DMS114 treated with DMSO at 0.1 percent for 48 hours (cell line): ENCODE measurements around the gene B4GALT5.
"Not testable (repeated sequence)": the region's sequence is repeated elsewhere in the genome, so short reads cannot be mapped to it uniquely, and the experiment has no call there.

ENCODE experiments used
- DNase-seq: peaks from one replicate; lab custom pipeline; 2025; ENCODE audit not compliant: unreplicated experiment; lab: John Stamatoyannopoulos, UW

The B4GALT5 gene

DNA sequence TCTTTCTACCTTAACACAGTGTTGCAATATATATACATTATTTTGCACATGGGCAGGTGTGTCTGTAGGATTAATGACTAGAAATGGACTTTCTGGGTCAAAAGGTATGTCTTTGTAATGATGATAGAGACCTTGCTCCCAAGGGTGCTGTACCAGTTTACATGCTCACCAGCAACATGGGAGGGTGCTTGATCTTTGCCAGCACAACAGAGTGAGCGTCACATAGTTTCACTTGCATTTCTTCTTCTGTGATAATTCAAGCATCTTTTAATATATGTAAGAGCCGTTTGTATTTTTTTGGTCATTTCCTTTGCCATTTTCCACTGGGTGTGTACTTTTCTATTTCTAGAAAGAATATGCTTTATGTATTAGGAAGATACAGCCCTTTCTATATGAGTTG is 23.6 kb upstream of the B4GALT5 start:
- DNase-seq = no peak

DNA sequence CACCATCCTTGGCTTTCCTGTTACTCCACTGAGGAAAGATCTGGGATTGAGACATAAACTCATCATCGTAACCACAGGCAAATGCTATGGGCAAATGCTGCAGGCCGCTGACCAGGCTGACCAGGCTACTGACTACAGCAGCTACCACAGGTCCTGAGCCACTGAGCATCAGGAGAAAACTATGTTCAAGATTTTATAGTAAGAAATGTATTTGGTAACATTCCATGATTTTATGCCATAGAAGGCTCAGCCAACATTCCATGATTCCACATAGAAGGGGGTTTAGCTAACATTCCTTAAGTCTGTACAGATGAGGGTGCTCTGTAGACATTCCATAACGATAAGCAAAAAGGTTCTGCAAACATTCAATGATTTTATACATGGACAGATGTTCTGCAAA is 16.1 kb upstream of the B4GALT5 start:
- no peak for DNase-seq

DNA sequence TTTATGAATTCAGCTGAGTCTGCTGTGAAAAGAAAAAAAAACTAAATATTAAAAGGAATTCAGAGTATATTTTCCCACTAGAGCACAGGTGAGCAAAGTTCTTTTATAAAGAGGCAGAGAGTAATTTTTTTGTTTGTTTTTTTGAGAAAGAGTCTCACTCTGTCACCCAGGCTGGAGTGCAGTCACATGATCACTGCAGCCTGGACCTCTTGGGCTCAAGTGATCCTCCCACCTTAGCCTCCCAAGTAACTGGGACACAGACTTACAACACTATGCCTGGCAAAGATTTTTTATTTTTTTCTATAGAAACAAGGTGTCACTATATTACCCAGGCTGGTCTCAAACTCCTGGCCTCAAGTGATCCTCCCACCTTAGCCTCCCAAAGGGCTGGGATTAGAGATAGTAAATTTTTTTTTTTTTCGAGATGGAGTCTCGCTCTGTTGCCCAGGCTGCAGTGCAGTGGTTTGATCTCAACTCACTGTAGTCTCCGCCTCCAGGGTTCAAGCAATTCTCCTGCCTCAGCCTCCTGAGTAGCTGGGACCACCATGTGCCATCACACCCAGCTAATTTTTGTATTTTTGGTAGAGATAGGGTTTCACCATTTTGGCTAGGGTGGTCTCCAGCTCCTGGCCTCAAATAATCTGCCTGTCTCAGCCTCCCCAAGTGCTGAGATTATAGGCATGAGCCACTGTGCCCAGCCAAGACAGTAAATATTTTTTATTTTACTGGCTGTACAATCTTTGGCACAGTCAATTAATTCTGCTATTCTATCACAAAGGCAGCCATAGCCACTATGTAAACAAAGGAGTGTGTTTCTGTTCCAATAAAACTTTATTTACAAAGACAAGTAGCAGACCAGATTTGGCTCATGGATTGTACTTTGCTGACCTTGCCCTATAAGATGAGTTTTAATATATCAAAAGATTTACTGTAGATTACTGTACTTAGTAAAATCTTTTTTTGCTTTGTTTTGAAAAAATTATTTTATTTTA is 14.5 kb upstream of the B4GALT5 start:
- no peak for DNase-seq

DNA sequence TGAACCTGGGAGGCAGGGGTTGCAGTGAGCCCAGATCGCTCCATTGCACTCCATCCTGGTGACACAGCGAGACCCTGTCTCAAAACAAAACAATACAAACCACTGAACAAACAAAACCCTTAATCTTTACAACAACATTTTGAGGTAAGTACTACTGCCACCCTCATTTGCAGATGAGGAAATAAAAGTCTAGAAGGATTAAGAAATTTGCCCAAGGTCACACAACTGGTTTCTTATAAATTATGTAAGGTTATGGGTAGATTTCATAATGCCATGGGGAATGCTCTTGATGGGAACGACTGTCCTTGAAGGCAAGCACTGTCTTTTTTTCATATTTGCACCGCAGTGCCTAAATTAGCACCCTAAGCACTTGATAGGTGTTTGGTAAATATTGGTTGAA is 13.8 kb upstream of the B4GALT5 start:
- no peak for DNase-seq

DNA sequence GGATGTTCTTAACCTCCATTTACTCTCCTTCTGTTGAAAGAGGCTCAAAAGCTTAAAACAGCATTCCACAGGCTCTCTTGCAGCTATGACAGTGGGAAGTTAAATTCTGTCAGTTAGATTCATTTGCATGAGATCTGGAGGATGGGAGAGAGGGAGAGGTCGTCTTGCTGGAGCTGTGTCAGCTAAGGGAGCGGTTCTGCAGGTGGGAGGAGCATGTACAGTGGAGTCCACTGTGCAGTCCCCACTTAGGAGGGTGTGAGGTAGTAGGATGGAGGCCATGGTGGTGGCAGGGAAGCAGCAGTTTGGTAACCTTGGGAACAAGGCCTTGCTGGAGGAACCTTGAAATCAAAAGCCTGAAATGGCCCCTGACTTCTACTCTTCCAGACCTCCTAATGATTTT is 12.0 kb upstream of the B4GALT5 start:
- DNase-seq = no peak

DNA sequence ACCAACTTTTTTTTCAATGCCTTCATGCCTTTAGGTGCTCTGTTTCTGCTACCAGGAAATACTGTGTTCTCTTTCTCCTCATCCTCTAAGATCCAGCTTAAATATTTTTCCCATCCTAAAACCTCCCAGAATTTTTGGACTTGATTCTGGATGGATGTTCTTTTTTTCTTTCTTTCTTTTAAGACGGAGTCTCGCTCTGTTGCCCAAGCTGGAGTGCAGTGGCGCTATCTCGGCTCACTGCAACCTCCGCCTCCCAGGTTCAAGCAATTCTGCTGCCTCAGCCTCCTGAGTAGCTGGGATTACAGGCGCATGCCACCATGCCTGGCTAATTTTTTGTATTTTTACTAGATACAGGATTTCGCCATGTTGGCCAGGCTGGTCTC is 11.5 kb upstream of the B4GALT5 start:
- not testable (repeated sequence) for DNase-seq

DNA sequence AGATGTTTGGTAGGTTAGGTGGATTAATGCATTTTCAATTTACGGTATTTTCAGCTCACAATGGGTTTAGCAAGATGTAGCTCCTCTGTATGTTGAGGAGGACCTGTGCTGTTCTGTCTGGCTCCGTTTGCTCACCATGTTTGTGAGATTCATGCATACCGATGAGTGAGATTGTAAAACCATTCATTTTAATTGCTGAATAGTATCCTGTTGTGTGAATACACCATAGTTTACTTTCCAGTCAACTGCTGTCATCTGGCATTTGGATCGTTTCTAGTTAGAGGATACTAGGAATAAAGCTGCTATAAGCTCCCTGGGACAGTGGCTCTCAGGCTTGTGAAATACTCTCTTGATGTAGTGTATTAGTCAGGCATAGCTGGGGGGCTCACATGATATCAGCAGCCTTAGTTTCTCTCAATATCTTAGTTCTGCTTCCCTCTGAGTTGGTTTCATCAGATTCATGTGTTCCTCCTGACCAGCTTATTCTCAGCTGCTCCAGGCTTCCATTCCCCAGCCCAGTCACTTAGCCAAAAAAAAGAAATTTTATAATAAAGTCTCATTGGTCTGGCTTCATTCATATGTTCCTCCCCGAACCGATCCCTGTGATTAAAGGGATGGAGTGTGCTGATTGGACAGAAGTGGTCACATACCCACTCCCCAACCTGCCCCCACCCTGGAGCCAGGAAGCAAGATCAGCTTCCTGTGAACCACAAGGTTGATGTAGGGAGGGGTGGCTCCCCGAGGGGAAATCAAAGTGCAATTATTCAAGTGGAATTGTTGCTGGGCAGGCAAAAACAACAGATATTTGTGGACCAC is 10.9 kb upstream of the B4GALT5 start:
- no peak for DNase-seq

DNA sequence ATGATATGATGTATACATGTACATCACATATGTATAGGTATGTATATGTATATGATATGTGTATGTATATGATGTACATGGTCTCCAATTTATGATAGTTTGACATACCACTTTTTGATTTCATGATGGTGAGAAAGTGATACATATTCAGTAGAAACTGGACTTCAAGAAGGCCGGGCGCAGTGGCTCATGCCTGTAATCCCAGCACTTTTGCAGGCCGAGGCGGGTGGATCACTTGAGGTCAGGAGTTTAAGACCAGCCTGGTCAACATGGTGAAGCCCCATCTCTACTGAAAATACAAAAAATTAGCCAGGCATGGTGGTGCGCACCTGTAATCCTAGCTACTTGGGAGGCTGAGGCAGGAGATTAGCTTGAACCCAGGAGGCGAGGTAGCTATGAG is 10.1 kb upstream of the B4GALT5 start:
- not testable (repeated sequence) for DNase-seq

DNA sequence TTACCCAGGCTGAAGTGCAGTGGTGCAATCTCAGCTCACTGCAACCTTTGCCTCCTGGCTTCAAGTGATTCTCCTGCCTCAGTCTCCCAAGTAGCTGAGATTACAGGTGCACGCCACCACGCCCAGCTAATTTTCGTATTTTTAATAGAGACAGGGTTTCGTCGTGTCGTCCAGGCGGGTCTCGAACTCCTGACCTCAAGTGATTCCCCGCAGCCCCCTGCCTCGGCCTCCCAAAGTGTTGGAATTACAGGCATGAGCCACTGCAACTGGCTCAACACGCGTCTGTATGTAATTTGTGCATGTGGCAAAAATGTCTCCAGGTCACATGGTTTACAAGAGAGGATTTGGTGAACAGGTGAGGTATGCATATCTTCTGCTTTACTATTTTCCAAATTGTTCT is 7.6 kb upstream of the B4GALT5 start:
- DNase-seq = not testable (repeated sequence)

DNA sequence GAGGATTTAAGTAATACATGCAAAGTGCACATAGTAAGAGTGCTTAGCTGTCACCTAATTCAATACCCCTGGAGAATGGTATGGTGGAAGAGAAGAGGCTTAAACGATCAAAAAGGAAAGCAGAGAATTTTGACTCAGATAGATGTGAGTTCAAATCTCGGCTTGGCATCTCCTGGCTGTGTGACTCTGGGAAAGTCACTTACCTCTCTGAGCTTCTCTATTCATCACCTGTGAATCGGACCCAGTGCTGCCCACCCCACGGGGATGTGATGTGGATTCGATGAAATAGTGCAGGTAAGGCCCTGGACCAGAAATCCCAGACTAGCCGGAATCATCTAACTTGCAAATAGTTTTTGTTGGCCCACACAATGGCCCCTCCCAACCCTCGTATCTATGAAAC is 1.8 kb upstream of the B4GALT5 start:
- DNase-seq = no peak

DNA sequence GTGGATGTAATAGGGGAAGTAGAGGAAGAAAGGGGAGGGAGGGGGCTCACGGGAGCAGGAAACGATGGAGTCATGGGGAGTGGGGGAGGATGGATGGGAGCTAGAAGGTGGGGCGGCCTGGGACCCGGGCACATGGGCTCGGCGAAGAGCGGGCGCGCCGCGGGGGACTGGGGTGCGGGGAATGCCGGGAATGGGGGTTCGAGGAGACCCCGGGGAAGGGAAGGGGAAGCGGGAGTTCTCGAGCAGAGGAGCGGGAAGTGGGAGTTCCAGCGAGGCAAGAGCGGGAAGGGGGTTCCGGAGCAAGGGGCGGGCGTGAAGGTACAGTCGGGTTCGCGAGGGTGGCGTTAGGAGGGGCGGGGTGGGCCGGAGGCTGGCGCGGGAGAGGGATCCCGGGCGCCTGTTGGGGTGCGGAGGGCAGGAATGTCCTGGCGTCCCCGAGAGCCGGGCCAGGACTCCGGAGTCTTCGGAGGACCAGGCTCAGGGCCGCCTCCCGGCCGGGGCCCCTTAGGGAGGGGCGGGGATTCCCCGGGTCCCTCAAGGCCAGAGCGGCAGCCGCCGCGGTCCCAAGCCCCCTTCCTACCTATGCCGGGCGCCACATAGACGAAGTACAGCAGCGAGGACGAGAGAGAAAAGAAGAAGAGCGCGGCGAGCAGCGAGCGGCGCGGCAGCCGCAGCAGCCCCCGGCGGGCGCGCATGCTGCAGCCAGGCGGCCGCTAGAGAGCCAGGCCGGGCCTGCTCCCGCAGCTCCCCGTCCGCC is 504 bp downstream of the B4GALT5 start:
- DNase-seq = no peak

DNA sequence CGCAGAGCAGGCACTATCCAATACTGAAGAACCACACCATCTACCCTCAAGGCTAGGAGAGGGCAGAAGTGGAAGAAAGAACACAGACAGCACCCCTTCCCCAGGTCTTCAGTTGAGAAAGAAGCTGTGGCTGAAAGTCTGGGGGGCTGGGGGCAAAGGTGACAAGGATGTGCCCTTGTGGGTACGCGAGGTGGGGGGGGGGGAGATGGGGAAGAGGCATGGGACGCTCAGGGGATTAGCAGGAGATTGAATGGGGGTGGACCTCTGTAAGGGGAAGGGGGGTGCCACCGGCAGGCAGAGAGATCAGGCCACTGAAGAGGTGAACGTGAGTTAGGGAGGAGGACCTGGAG is 1.1 kb downstream of the B4GALT5 start:
- no peak for DNase-seq

DNA sequence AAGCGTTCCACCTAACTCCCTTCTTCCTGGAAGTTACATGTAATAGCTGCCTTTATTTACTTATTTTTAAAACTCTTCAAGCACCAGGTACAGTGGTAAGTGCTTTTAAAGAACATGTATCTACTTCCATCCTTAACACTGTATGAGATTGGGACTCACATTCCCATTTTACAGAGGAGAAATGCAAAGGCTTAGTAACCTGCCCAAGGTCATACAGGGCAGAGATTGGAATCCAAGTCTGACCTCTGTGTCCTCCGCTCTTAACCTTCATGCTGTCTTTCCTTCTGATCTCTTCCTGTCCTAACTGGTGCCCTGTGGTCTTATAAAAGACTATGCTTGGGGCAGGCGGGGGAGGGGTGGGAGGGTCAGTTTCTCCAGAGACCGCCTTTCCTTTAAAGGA is 1.6 kb downstream of the B4GALT5 start:
- DNase-seq = no peak

DNA sequence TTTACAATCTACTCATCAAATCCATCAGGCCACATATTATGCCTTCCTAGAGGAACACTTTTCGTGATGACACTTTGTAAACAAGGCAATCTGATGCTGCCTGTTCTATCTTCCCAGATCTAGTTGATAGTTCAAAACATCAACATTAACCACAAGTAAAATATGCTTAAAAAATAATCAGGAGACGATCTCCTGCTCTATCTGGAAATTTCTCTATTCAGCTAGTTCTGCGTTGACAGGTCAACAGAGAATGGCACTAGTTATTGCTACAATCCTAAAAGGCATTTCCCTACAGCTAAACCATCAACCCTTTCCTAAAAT is 2.1 kb downstream of the B4GALT5 start:
- DNase-seq = no peak

DNA sequence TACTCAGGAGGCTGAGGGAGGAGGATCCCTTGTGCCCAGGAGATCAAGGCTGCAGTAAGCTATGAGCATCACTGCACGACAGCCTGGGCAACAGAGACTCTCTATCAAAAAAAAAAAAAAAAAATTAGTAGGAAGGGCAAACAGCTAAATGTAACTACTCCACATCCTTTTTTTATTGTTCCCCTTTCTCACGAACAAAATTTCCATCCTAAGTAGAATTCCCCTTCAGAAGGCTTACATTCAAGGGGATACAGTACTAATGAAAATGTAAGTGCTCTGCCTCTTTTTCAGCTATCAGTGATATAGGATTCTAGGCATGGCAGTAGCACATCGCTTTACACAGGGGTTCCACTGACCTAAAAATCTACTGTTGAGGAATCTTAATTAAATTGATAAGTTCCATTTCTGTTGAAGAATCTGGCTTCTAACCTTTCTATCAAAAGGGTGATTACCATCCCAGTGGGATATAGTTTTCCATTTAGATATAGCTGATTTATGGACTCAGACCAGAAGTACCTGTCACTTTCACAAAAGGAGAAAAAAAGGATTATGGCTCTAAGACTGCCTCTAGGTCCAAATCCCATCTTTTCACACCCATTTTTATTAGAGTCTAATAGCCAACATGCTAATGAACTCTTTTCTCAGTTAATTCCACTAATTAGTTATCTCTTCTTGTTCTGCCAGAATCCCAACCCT is 2.6 kb downstream of the B4GALT5 start:
- DNase-seq = no peak

DNA sequence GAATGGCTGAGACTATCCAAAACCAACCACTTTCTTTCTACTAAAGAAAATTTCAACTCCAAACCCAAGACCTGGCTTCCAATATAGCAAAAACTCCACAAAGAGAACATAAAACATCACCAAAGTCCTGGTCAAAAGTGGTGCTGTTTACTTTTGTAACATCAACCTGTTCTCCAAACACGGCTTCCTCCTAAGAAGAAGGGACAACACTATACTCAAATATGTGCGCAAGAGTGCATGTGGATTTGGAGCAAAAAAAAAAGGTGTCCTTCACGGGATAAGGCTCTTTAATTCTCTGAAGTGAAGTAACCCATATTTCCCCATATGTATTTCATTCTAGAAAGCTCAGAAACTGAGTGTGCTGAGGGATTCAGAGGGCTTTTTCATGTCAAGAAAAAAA is 6.6 kb downstream of the B4GALT5 start:
- no peak for DNase-seq

DNA sequence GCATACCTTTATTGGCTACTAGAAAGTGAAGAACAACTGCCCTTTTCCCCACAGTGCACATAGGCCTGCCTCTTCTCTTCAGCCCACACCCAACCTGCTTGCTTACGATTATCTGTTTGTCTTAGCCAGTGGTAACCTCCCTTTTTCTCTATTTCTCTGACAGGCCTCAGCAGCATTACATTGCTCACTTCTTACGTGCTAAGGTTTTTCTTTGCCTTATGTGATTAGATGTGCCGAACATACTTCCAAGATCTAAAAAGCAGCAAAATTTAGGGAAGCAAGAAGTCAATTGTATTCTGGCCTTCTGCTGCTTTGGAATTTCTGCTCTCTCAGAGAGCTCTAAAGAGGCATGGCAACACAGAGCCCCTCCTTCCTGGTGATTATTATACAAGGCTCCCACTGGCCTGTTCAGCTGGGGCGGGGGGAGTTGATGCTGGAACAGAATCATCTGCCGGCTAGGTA is 7.0 kb downstream of the B4GALT5 start:
- DNase-seq = no peak

DNA sequence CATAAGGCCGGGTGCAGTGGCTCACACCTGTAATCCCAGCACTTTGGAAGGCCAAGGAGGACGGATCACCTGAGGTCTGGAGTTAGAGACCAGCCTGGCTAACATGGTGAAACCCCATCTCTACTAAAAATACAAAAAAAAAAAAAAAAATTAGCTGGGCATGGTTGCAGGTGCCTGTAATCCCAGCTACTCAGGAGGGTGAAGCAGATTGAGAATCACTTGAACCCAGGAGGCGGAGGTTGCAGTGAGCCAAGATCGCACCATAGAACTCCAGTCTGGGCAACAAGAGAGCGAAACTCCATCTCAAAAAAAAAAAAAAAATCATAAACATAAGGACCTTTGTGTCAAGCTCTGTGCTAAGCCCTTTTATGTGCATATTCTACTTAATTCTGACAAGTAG is 7.8 kb downstream of the B4GALT5 start:
- DNase-seq = not testable (repeated sequence)

DNA sequence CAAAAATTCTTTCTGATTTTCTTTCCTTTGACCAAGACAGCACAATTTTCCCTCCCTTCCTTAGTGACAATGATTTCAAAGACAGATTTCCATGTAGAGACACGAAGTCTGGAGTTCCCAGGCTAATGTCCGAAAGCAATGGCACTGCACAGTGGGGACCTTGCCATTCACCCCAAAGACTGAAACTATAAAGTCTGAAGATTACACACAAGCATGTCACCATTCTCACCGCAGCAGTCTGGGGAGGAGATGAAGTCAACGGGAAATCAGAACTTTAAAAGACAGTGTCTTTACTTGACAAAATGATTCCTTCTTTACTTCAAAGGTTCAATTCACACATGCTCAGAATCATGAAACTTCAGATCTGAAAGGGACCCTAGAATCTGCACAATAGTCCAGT is 8.3 kb downstream of the B4GALT5 start:
- DNase-seq = no peak

DNA sequence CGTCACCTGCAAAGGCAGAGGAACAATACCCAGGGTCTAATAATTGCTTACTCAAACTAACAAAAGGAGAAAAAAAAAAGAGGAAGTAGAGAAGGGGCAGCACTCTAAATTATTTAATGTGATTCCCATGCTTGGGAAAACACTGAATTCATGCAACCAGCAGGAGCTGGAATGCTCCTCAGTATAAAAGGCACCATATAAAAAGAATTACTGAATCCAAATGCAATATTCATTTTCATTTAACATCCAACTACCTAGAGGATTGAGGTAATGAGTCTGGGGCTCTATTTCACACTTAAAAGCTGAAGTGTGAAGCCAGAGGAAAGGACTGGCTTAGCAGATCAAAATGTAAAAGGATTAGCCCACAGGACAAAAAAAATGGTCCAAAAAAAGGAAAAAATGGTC is 8.7 kb downstream of the B4GALT5 start:
- no peak for DNase-seq

DNA sequence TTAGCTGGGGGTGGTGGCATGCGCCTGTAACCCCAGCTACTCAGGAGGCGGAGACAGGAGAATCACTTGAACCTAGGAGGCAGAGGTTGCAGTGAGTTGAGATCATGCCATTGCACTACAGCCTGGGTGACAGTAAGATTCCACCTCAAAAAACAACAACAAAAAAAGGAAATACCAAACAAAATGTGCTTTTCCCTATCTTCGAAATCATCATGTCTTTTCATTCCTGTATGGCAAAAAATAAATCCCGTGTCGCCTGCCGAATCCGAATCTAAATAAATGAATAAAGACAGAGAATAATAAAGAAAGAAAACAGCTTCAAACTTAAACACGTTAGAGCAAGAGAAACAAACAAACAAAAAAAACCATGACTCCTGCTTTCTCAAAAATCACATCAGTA is 11.8 kb downstream of the B4GALT5 start:
- no peak for DNase-seq
